ENCODE results near the gene DNAH6. TPM values are rescaled to one million over a fixed set of nuclear protein-coding genes. Genes with fewer than 3 reads are reported as not detected.

Gene DNAH6
- total RNA-seq, 1 experiment from 2014 or later: not detected

DNA sequence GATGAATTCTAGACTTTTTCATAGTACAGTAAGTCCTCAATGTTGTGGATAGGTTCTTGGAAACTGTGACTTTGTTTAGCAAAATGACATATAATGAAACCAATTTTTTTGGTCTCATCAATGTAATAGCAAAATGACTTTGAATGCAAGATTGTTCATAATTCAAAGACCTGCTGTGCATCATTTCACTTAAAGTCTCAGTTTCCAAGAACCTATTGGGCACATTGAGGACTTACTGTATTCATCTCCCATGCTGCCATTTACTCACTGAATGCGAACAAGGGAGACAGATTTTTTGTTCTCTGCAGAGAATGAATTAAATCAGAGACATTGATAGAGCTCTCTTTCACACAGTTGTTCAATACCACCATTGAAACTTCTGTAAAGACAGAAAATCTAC lies 211.0 kb downstream of the DNAH6 start:
- ChIA-PET POLR2A (ENCODE audit: low non-redundant PET) (no interaction called here), CTCF (no interaction called here)
- H3K4me3 ChIP-seq (ENCODE audit: low read depth, low read length, poor library complexity, severe bottlenecking): no peak overlapping the region
- intact Hi-C loops (cut with micrococcal nuclease; ENCODE audit: unreplicated experiment): no loop called here
- no peak for DNase-seq (ENCODE audit: low spot score)
- no TSS peak for BruUV-seq (replicated peaks)
- no peaks in the 10 kb centered on the region for H3K36me3 ChIP-seq (ENCODE audit: insufficient read depth, low read length, poor library complexity, severe bottlenecking)
- no peaks in the 10 kb centered on the region for H3K9me3 ChIP-seq (ENCODE audit: low read depth, low read length, poor library complexity, severe bottlenecking)
- H3K27ac ChIP-seq (ENCODE audit: low read depth, low read length, poor library complexity, severe bottlenecking): no peak overlapping the region
- peaks cover 5% of the 10 kb centered on the region for H3K27me3 ChIP-seq (replicated peaks; ENCODE audit: insufficient read depth, low read depth, low read length, poor library complexity)
- no peaks in the 10 kb centered on the region for H3K4me1 ChIP-seq (ENCODE audit: insufficient read depth, low read length, poor library complexity, severe bottlenecking)
- no peak for TF ChIP-seq EZH2 (IDR thresholded peaks at IDR 0.05; ENCODE audit: borderline replicate concordance, low read depth, low read length, poor library complexity, severe bottlenecking)
- no peak for TF ChIP-seq CTCF (conservative IDR thresholded peaks at IDR 0.05; ENCODE audit: low read depth, low read length)

GRCh38 chr2:84729224-84729623 lies 212.9 kb downstream of the DNAH6 start:
- no peak overlapping the region for H3K27ac ChIP-seq (ENCODE audit: low read depth, low read length, poor library complexity, severe bottlenecking)
- CTCF ChIA-PET: no interaction called here
- intact Hi-C loops (cut with micrococcal nuclease; ENCODE audit: unreplicated experiment): no loop called here
- H3K27me3 ChIP-seq (replicated peaks; ENCODE audit: insufficient read depth, low read depth, low read length, poor library complexity): peaks cover 5% of the 10 kb centered on the region
- no TSS peak for BruUV-seq (replicated peaks)
- DNase-seq (ENCODE audit: low spot score): no peak
- no peaks in the 10 kb centered on the region for H3K36me3 ChIP-seq (ENCODE audit: insufficient read depth, low read length, poor library complexity, severe bottlenecking)
- no peak for TF ChIP-seq EZH2 (IDR thresholded peaks at IDR 0.05; ENCODE audit: borderline replicate concordance, low read depth, low read length, poor library complexity, severe bottlenecking)
- TF ChIP-seq CTCF (conservative IDR thresholded peaks at IDR 0.05; ENCODE audit: low read depth, low read length): no peak
- POLR2A ChIA-PET (ENCODE audit: low non-redundant PET): no interaction called here
- H3K4me3 ChIP-seq (ENCODE audit: low read depth, low read length, poor library complexity, severe bottlenecking): no peak overlapping the region
- H3K4me1 ChIP-seq (ENCODE audit: insufficient read depth, low read length, poor library complexity, severe bottlenecking): no peaks in the 10 kb centered on the region
- H3K9me3 ChIP-seq (ENCODE audit: low read depth, low read length, poor library complexity, severe bottlenecking): no peaks in the 10 kb centered on the region

- H3K36me3 ChIP-seq (ENCODE audit: insufficient read depth, low read length, poor library complexity, severe bottlenecking): no peaks in the 10 kb centered on the region
- H3K27me3 ChIP-seq (replicated peaks; ENCODE audit: insufficient read depth, low read depth, low read length, poor library complexity): peaks cover 5% of the 10 kb centered on the region
- no peak for DNase-seq (ENCODE audit: low spot score)
- TF ChIP-seq EZH2 (IDR thresholded peaks at IDR 0.05; ENCODE audit: borderline replicate concordance, low read depth, low read length, poor library complexity, severe bottlenecking) (no peak), CTCF (conservative IDR thresholded peaks at IDR 0.05; ENCODE audit: low read depth, low read length) (no peak)
- POLR2A ChIA-PET (ENCODE audit: low non-redundant PET): no interaction called here
- no TSS peak for BruUV-seq (replicated peaks)
- H3K27ac ChIP-seq (ENCODE audit: low read depth, low read length, poor library complexity, severe bottlenecking): no peak overlapping the region
- no peak overlapping the region for H3K4me3 ChIP-seq (ENCODE audit: low read depth, low read length, poor library complexity, severe bottlenecking)
- no peaks in the 10 kb centered on the region for H3K4me1 ChIP-seq (ENCODE audit: insufficient read depth, low read length, poor library complexity, severe bottlenecking)
- intact Hi-C loops (cut with micrococcal nuclease; ENCODE audit: unreplicated experiment): no loop called here
- no peaks in the 10 kb centered on the region for H3K9me3 ChIP-seq (ENCODE audit: low read depth, low read length, poor library complexity, severe bottlenecking)
- CTCF ChIA-PET: no interaction called here
Measured at GRCh38 chr2:84731185-84731584, 214.9 kb downstream of the DNAH6 start.
